PFSK-1 (cell line): ENCODE measurements around the gene PXN.

Experiments
- FOXP2 ChIP-seq: optimal IDR thresholded peaks from 2 replicates; pipeline ENCODE3; 2011; ENCODE audit warnings: borderline replicate concordance, control low read depth, inconsistent platforms; ENCODE audit not compliant: insufficient read depth; ENCODE audit errors: extremely low read length, extremely low read depth
- POLR2AphosphoS5 ChIP-seq: IDR thresholded peaks from 2 replicates; pipeline ENCODE4 v1.6.1; 2012; ENCODE audit warnings: low read depth, mild to moderate bottlenecking, control low read depth, low read length, moderate library complexity
- REST ChIP-seq, 2 experiments: IDR thresholded peaks; 2 replicates each; pipeline versions ENCODE4 v1.6.1 to v1.8.0; 2011 to 2012; ENCODE audit warnings: low read depth in 2 of 2, low read length in 2 of 2, control low read depth in 1 of 2, inconsistent platforms in 1 of 2, mild to moderate bottlenecking in 1 of 2, moderate library complexity in 1 of 2; ENCODE audit not compliant: insufficient read depth in 1 of 2
- SIN3A ChIP-seq: IDR thresholded peaks from 2 replicates; pipeline ENCODE4 v1.6.1; 2012; ENCODE audit warnings: mild to moderate bottlenecking, low read length, moderate library complexity, borderline replicate concordance; ENCODE audit not compliant: insufficient read depth
- TAF1 ChIP-seq: IDR thresholded peaks from 2 replicates; pipeline ENCODE4 v1.6.1; 2012; ENCODE audit warnings: low read length, control low read depth, borderline replicate concordance; ENCODE audit not compliant: insufficient read depth

The PXN gene

GRCh38 chr12:120228291-120229070 is 37.0 kb downstream of the PXN start:
- TF ChIP-seq SIN3A (no peak), REST (IDR thresholded peaks at IDR 0.05; ENCODE audit: insufficient read depth in 1 of 2, low read depth in 2 of 2, low read length in 2 of 2) (no peak), FOXP2 (no peak), POLR2AphosphoS5 (no peak), TAF1 (no peak)

GRCh38 chr12:120228041-120228290 is 37.6 kb downstream of the PXN start:
- TF ChIP-seq FOXP2 = no peak
- TF ChIP-seq SIN3A = no peak
- TF ChIP-seq TAF1 = no peak
- TF ChIP-seq REST (IDR thresholded peaks at IDR 0.05; ENCODE audit: insufficient read depth in 1 of 2, low read depth in 2 of 2, low read length in 2 of 2) = no peak
- no peak for TF ChIP-seq POLR2AphosphoS5

- TF ChIP-seq TAF1 (no peak), POLR2AphosphoS5 (no peak), FOXP2 (no peak), SIN3A (no peak), REST (IDR thresholded peaks at IDR 0.05; ENCODE audit: insufficient read depth in 1 of 2, low read depth in 2 of 2, low read length in 2 of 2) (no peak)
Observed at GRCh38 chr12:120227233-120228040, 38.1 kb downstream of the PXN start.

DNA sequence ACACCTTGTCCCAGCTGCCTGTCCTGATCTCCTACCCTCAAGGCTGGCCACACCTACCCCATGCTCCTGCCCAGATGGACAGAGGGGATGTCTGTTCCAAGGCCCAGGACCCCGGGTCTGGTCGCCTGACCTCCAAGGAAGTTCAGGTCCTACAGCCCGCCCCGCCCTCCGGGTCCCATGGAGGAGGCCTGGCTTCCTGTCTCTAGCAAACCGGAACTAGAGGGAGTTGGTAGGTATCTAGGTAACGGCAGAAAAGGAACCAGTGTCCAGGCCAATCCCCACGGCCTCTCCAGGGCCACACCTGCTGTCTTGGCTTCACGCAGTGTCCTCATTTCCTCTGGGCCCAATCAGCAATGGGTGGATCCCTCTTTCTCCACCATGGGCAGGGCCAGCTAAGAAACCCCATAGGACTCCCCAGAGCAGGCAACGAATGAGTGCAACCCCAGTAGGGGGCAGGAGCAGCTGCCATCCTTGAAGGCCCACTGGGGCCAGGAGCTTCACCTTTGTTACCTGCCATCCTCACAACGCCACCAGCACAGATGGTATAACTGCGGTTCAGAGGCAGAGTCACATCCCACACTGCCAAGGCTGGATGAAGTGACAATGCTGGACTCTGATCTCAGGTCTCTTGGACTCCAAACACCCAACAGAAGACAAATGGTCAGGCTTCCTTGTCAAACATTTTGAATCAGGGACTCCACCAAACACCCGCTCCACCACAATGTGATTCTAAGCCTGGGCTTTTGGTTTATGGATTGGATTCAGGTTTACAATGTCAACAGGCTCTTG is 39.5 kb downstream of the PXN start:
- no peak for TF ChIP-seq FOXP2
- TF ChIP-seq POLR2AphosphoS5 = no peak
- no peak for TF ChIP-seq TAF1
- no peak for TF ChIP-seq SIN3A
- no peak for TF ChIP-seq REST (IDR thresholded peaks at IDR 0.05; ENCODE audit: insufficient read depth in 1 of 2, low read depth in 2 of 2, low read length in 2 of 2)
